Measurements from ENCODE around the gene TIMM17A.

Gene TIMM17A

DNA sequence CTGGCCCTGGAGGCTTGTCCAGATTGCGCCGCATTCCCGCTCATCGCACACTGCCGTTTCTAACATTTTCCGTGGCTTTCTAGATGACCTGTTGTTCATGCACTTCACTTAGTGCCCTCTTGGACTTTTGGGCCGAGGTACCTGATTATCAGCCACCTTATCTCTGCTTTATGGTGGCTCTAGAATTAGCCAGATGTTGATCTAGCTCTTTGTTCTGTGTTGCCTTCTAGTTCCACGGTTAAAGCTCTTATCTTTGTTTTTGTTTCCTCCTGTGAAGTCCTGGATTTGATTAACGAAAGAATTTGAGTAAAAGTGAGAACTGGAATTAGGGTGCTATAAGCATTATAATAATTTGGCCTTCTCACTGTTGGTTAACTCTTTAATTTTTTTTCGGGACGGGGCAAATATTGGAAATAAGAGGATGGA, 28.1 kb downstream of the TIMM17A start:
- no peak for DNase-seq (ENCODE audit: low spot score)

DNA sequence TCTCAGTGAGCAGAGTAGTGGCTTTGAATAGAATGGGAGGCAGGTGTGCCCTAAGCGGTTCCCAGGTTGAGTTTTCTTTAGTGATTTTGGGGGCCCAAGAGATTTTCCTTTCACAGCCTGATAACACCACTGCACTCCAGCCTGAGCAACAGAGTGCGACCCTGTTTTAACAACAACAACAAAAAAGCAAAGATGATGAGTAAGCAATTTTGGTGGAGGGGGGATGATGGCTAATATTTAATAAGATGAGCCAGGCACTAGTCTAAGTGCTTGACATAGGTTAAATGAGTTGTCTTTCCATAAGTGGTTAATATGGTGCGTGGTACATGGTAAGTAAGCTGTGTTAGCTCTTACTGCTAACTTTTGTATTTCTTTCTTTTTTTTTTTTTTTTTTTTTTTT, 29.1 kb downstream of the TIMM17A start:
- DNase-seq (ENCODE audit: low spot score): no peak

DNA sequence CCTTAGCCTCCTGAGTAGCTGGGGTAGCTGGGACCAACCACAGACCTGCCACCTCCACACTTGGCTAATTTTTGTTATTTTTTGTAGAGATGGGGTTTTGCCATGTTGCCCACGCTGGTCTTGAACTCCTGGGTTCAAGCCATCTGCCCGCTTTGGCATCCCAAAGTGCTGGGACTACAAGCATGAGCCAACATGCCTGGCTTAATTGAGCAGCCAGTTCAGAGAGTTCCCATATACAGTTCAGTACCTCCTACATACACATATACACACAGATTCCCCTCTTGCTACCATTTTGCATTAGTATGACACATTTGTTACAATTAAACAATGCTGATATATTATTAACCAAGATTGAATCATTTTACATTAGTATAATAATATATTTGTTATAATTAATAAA, 30.1 kb downstream of the TIMM17A start:
- no peak for DNase-seq (ENCODE audit: low spot score)

DNA sequence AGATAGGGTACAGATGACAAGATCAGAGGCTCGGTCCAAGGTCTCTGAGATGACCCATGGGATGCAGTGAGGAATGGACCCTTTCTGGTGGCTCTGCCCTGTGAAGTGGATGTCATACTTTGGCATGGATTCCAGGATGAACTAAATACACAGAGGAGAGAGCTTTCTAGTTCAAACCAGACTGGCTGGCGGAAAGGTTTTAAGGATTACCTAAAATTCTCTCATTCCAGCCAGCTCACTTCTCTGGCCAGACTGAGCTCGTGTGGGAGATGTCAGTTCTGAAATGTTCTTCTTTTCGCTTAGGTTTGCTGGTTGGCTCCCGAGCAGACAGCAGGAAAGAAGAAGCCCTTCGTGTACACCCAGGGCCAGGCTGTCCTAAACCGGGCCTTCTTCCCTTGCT, 33.3 kb downstream of the TIMM17A start:
- DNase-seq (ENCODE audit: low spot score): no peak

DNA sequence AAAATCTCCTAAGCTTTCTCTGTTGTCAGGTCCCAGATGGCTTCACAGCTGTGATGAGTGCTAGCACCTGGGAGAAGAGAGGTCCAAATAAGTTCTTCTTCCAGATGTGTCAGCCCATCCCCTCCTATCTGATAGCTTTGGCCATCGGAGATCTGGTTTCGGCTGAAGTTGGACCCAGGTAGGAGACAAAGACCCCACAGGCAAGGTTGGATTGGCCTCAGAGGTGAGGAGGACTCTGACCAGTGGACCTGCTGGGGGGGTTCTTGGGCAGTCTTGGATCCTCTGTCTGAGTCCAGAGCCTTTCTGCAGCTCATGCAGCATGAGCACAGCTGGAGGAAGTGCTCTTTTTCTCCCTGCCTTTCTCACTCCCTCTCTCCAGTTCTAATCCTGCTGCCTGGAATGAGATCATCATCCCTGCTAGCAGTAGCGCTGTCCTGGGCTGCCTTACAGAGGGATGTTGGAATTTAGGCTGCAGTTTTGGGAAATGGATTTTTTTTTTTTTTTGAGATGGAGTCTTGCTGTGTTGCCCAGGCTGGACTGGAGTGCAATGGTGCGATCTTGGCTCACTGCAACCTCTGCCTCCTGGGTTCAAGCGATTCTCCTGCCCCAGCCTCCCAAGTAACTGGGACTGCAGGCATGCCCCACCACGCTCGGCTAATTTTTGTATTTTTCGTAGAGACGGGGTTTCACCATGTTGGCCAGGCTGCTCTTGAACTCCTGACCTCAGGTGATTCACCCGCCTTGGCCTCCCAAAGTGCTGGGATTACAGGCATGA, 34.2 kb downstream of the TIMM17A start:
- DNase-seq (ENCODE audit: low spot score): no peak

DNA sequence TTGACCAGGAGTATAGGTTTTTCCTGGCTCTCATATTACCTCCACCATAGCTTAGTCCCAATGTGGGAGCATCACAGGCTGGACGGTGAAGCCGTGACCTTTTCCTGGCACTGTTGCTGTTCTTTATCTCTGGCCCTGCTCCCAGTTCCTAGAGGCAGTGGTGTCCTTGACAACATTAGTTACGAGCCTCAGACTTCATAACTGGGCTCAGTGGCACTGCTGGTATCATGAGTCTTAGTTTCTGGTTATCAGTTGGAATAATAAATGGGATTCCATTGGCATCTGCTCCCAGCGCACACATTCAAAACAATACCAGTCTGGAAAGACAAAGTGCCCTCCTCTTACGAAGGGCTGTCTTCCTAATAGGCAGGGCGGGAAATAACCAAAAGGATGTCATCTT, 35.1 kb downstream of the TIMM17A start:
- no peak for DNase-seq (ENCODE audit: low spot score)

DNA sequence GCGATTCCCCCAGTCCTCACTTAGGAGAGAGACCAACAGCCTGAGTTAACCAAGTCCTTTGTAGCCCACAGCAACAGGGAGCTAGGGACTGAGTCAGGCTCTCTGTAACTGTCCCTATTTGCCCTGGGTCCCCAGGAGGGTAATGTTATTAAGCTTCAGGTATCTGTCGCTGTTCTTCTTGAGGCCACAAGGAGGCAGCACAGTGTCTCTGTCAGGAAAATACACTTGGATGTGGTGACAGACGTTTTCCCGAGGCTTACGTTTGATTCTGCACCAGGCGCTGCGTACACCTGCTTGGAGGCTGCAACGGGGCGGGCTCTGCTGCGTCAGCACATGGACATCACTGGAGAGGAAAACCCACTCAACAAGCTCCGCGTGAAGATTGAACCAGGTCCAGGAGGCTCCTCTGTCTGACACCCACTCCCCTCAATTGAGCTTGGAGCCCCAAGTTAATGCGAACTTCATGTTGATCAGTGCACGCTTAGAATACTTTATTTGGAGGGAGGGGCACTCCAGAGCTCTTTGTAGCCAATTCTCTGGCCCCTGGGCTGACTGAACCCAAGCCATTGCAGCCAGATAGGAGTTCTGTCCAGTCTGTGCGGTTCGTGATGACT, 44.4 kb downstream of the TIMM17A start:
- DNase-seq (ENCODE audit: low spot score): peak; percentile 15

DNA sequence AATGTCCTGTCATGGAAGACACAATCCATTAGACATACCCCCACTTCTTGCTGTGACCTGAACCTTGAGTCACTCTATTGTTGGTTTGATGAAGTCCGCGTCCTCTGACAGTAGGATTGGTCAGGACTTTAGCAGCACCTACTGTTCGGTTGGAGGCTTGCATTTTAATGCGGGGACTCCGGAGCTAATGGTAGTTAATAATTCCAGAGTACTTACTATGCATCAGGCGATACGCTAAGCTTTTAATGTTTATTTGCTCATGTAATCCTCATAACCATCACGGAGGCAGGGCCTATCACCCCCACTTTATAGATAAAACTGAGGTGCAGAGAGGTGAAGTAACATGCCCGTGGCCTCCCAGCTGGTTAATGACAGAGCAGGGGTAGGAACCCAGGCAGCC, 47.2 kb downstream of the TIMM17A start:
- no peak for DNase-seq (ENCODE audit: low spot score)

DNA sequence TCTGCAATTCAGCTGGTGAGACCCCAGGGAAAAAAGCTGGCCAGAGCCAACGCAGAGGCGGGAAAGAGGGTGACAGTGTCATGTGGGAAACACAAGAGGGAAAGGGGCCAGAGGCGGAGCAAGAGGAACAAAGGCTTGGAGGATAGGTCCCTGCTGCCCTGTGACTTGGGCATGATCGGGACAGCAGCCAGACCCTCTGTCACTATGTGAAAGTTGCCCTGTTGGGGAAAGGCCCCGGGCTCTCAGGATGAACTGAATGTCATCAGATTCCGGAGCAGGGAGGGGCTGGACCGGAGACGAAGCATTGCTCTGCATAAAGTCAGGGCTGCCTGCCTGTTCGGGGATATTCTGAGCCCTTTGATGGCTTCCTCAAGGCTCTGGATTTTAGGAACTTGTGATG, 49.4 kb downstream of the TIMM17A start:
- no peak for DNase-seq (ENCODE audit: low spot score)

DNA sequence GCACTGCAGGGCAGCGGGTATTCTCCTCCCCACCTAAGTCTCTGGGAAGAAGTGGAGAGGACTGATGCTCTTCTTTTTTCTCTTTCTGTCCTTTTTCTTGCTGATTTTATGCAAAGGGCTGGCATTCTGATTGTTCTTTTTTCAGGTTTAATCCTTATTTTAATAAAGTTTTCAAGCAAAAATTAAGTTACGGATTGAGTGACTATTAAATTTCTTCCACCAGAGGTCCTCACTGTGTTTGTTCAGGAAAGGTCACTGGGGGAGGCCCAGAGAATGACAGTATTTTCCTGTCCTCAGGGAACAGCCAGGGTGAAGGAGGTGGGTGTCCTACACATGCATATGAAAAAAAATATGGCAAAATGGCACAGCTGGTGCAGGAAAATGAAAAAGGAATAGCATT, 50.7 kb downstream of the TIMM17A start:
- no peak for DNase-seq (ENCODE audit: low spot score)

DNA sequence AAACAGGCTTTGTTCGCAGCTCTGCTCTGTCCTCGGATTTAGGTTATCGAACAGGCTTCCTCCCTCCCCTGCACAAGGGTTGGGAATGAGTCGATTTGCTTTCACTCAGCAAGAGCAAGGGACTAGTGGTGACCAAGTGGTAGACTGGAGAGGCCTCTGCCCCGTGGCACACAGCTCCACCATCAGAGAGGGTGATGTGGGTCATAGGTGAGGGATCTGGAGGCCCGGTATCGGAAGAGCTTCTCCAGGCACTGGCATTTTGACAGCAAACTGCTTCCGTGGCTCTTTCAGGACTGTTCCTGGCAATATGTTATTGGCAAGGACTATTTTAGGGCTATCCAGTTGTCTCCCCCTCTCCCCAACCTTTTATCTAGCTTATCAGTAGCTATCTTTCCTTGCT, 52.0 kb downstream of the TIMM17A start:
- no peak for DNase-seq (ENCODE audit: low spot score)

DNA sequence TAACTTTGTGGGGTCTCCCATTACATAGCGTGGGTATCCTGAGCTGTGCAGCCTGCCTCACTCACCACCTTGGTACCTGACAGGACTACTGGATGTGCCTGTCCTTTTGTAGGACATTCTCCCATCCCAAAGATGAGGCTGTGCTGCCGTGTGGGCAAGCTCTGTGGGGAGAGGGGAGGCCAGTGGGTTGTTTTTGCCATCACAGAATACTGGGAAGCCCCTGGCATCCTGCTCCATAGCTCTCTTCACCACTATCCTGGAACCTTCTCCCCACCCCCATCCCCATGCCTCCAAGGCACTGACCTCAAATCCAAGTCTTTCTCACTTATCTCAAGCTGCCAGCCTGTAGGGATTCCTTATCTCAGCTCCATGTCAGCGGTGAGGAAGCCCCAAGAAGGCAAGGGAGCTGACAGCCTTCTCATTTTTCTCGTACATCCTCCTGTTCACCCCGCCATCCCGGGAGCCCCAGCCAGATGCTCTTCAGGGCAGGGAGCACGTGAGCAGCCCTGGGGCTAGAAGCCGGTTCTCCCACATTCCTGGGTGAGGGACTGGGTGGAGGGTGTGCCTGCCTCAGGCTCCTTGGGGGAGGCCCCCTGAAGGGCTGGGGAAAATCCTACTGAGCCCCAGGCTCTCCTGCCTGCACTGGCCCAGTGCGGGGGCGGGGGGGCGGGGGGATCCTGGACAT, 52.6 kb downstream of the TIMM17A start:
- DNase-seq (ENCODE audit: low spot score): no peak

DNA sequence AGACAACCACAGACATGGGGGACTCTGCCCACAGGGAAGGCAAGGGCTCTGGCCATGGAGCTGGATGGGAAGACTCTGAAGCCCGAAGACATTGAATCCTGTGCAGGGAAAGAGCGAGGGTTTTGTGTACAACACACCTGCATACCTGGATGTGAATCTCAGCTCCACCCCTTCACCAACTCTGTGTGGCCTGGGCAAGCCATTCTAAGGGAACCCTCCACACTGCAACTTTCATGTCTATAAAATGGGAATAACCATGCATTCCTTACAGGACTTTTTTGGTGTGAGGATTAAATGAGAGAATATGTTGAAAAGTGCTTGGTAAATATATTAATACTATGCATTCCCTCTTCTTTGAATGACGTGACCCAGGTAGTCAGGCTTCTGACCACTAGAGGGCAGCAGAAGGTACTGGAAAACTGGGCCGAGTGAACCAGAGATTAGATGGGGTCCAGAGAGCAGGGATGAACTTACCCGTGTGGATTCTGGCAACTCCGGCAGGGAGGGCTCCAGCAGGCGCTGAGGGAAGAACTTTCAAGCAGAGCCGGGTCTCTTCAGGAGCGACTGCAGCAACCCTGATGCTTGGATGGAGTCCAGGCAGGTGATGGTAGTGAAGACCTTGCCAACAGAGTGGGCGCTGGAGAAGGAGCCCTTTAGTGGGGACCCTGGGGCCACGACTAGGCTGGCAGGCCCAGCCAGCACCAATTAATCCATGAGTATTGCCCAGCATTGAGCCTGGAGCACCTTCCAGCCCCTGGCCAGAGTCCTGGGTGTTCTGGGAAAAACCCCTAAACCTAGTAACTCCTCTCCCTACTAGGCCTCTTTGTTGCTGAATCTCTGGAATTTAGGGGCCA, 54.2 kb downstream of the TIMM17A start:
- peak; percentile 49 for DNase-seq (ENCODE audit: low spot score)

DNA sequence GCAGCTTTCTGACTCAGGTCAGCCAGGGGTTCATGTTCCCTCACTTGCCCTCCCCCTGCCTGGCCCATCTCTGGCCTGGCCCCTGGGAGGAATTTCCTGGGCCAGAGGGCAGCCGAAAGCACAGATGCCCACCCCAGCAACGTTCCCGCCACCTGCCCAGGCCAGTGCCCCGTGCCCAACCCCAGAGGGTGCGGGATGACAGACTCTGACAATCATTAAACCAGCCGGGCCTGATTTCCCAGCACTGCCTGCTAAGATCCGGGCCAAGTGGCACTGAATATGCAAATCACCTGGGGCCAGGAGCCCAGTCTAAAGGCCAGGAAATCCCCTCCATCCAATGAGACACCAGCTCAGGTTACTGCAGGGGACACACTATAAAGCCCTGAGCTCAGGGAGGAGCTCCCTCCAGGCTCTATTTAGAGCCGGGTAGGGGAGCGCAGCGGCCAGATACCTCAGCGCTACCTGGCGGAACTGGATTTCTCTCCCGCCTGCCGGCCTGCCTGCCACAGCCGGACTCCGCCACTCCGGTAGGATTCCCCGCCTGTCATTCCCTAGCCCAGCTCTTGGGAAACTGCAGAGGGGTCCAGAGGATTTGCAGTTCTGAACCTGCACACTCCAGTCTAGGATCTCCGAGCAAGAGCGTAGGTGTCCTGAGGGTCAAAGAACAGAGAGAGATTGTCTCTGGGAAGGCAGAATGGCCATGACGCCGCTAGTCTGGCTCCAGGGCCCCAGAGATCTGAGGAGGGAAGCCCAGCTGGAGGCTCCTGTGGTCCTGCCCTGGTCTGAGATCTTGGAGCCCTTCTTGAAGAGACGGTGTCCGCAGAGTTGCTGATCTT, 55.1 kb downstream of the TIMM17A start, which contains the start of gene ELF3:
ELF3 (plus strand) TSS at position 408 of the 836 bp plus-strand sequence. CDS start 550 bp downstream, outside the sequence.
- DNase-seq (ENCODE audit: low spot score): no peak

DNA sequence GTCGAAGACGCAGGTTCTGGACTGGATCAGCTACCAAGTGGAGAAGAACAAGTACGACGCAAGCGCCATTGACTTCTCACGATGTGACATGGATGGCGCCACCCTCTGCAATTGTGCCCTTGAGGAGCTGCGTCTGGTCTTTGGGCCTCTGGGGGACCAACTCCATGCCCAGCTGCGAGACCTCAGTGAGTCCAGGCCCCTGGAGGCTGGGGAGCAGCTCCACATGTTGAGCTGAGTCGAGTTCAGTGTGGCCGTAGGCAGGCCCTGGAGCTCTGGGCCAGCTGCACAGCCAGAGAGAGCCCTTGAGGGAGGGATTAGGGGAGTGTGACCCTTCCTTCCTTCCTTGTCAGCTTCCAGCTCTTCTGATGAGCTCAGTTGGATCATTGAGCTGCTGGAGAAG, 56.7 kb downstream of the TIMM17A start:
- DNase-seq (ENCODE audit: low spot score): no peak

DNA sequence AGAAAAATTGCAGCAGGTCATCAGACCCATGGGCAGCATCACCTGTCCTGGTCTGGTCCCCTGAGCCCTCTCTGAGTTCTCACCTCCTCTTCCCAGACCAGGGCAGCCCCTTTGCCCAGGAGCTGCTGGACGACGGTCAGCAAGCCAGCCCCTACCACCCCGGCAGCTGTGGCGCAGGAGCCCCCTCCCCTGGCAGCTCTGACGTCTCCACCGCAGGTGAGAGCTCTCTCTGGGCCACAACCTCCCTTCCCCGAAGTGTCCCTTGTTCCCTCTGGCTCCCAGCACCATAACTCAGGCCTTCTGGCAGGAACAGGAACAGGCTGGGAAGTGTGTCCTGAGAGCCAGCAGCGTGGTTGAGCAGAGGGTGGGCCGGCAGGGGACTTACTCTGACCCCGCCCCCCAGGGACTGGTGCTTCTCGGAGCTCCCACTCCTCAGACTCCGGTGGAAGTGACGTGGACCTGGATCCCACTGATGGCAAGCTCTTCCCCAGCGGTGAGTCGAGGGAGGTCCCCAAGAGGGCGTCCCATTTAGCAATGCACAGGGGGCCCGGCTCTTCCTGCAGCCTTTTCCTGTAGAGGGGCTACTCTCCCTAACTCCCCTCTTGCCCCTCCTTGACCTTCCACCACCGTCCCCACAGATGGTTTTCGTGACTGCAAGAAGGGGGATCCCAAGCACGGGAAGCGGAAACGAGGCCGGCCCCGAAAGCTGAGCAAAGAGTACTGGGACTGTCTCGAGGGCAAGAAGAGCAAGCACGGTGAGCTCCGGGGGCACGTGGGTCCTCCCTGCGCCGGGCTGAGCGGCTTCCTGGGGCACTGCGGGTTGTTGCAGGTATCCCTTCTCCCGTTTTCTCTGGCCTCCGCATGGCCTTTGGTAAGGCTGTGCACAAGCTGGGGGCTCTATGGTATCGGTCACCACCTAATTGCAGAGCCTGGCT, 57.5 kb downstream of the TIMM17A start:
- no peak for DNase-seq (ENCODE audit: low spot score)

DNA sequence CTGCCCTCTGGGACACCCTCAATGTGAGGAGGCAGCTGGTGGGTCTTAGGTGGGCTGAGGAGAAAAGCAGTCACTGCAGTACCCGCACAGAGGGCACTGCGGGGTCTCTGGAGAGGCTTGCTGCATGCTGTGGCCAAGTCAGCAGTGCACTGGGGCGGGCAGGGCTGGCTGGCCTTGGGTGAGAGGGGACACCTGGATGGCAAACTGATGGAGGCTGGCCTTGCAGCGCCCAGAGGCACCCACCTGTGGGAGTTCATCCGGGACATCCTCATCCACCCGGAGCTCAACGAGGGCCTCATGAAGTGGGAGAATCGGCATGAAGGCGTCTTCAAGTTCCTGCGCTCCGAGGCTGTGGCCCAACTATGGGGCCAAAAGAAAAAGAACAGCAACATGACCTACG, 58.3 kb downstream of the TIMM17A start:
- DNase-seq (ENCODE audit: low spot score): no peak

DNA sequence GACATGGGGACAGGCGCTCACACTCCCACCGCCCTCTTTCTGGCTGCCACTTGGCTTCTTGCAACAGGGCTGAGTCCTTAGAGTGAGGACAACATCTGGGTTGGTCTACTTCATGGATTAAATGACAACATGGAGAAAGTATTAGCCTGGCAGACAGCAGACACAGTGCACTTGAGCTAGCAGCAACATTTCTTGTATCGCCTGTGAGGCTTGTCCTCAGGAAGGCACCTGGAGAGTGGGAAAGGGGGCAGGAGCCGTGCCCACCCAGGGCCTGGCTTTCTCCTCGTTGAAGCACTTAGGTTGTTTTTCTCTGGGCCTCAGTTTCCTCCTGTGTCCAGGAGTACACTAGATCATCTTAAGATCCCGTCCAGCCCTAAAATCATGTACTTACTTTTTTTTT, 58.8 kb downstream of the TIMM17A start:
- DNase-seq (ENCODE audit: low spot score): no peak

DNA sequence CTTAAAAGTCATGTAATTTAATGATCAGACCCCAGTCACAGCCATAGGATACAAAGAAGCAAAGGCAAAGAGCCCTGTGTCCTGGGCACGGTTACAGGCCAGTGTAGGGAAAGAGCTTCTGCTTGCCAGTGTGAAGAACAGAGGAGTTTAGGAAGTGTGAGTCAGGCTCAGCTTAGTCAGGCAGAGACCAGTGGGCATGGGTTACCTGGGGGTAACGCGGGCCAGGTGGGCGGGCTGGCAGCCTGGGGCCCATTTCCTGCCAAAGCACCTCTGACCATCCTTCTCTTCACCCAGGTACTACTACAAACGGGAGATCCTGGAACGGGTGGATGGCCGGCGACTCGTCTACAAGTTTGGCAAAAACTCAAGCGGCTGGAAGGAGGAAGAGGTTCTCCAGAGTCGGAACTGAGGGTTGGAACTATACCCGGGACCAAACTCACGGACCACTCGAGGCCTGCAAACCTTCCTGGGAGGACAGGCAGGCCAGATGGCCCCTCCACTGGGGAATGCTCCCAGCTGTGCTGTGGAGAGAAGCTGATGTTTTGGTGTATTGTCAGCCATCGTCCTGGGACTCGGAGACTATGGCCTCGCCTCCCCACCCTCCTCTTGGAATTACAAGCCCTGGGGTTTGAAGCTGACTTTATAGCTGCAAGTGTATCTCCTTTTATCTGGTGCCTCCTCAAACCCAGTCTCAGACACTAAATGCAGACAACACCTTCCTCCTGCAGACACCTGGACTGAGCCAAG, 59.8 kb downstream of the TIMM17A start:
- DNase-seq (ENCODE audit: low spot score): no peak

DNA sequence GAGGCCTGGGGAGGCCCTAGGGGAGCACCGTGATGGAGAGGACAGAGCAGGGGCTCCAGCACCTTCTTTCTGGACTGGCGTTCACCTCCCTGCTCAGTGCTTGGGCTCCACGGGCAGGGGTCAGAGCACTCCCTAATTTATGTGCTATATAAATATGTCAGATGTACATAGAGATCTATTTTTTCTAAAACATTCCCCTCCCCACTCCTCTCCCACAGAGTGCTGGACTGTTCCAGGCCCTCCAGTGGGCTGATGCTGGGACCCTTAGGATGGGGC, 60.3 kb downstream of the TIMM17A start:
- no peak for DNase-seq (ENCODE audit: low spot score)

Measured in CD4-positive, alpha-beta T cell treated with Interleukin-6 at 100 ng/mL for 8 hours (primary cell).